ENCODE measurements around the gene PIP4P1. TPM values are rescaled to one million over a fixed set of nuclear protein-coding genes. Genes with fewer than 3 reads are reported as not detected.

The PIP4P1 gene
- total and polyA plus RNA-seq, 9 of the 15 experiments (the other 6 are each of a cell fraction or from before 2014, with no cell fraction given), result 5.3 to 20.9 (median 10.7) TPM

DNA sequence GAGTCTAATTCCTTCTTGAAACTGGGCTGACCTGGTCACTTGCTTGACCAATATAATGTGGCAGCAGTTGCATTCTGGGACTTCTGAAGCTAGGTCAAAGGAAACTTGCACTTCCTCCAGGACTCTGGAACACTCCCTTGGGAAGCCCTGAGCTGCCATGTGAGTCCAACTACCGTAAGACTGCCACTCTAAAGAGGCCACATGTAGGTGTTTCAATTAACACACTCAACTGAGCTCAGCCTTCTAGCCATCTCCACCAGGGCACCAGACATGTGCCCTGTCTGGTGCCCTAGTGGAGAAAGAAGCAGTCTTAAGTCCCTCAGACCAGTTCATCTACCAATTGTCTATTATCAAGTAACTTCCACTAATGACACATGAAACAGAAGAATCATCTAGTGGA lies 41.8 kb downstream of the PIP4P1 start:
- Histone ChIP-seq H3K4me2 (ENCODE audit: insufficient read depth, low read length) (no peak overlapping the region), H3K4me1 (replicated peaks in 1 of 2; ENCODE audit: control insufficient read depth in 2 of 2, insufficient read depth in 2 of 2, low read length in 2 of 2) (peaks cover 0 to 8% of the 10 kb centered on the region in 2 experiments; a peak in 3 of 5 replicates), H3K4me3 (no peak overlapping the region), H3K36me3 (ENCODE audit: control insufficient read depth, insufficient read depth, low read length) (no peaks in the 10 kb centered on the region), H3K79me2 (ENCODE audit: control insufficient read depth, insufficient read depth, low read length) (no peaks in the 10 kb centered on the region), H2AFZ (ENCODE audit: low read depth, low read length) (no peak overlapping the region), H4K20me1 (replicated peaks; ENCODE audit: control insufficient read depth, insufficient read depth, low read length) (no peaks in the 10 kb centered on the region), H3K27me3 (ENCODE audit: control insufficient read depth in 2 of 2, insufficient read depth in 2 of 2, low read length in 2 of 2) (no peaks in the 10 kb centered on the region), H3K9ac (ENCODE audit: insufficient read depth in 1 of 2, low read depth in 2 of 2, low read length in 2 of 2) (no peak overlapping the region), H3K9me3 (replicated peaks; ENCODE audit: control insufficient read depth, insufficient read depth, low read depth, low read length) (no peaks in the 10 kb centered on the region), H3K27ac (ENCODE audit: extremely low read depth, low read depth, low read length) (no peak overlapping the region), H3K9me1 (ENCODE audit: control insufficient read depth, insufficient read depth, low read length) (no peaks in the 10 kb centered on the region)
- in situ Hi-C loops (cut with MboI), result loop anchor here (10.0 kb wide), 1 partner anchor 185 kb away; no protein-coding TSS in a partner anchor
- ATAC-seq (no peak), DNase-seq (ENCODE audit: extremely low read depth in 1 of 4, low spot score in 3 of 4) (no peak), FAIRE-seq (no peak)
- ChIA-PET POLR2A (no interaction called here), CTCF (ENCODE audit: low intra/inter-chr PET ratio) (no interaction called here)
- intact Hi-C loops (cut with micrococcal nuclease), result no loop called here
- no TSS peak for BruUV-seq (replicated peaks)
- WGBS (ENCODE audit: insufficient coverage, low coverage, missing lambda C conversion rate), result 40% methylated on average over 1 of the region's 1 CpG
- TF ChIP-seq CCAR2 (IDR thresholded peaks at IDR 0.05; ENCODE audit: low read depth, low read length) (no peak), SRSF3 (IDR thresholded peaks at IDR 0.05; ENCODE audit: insufficient read depth, low read length) (no peak), GATA2 (CRISPR knock-in tag; IDR thresholded peaks at IDR 0.05) (no peak), POLR2H (tag; IDR thresholded peaks at IDR 0.05; ENCODE audit: low read depth) (no peak), HOXB6 (CRISPR knock-in tag; IDR thresholded peaks at IDR 0.05; ENCODE audit: borderline replicate concordance) (no peak), FOXM1 (IDR thresholded peaks at IDR 0.05; ENCODE audit: low read depth) (no peak), FOXM1 (CRISPR knock-in tag; IDR thresholded peaks at IDR 0.05; ENCODE audit: low read depth) (no peak), IFI16 (CRISPR knock-in tag; IDR thresholded peaks at IDR 0.05) (no peak), ESRRA (IDR thresholded peaks at IDR 0.05; ENCODE audit: borderline replicate concordance, low read depth) (no peak), HDAC1 (IDR thresholded peaks at IDR 0.05) (no peak), ARID4B (CRISPR knock-in tag; IDR thresholded peaks at IDR 0.05) (no peak), ZNF384 (IDR thresholded peaks at IDR 0.05; ENCODE audit: low read depth, low read length) (no peak), ZNF740 (CRISPR knock-in tag; IDR thresholded peaks at IDR 0.05) (no peak), ZNF740 (tag; IDR thresholded peaks at IDR 0.05) (no peak), ZNF77 (CRISPR knock-in tag; IDR thresholded peaks at IDR 0.05) (no peak)
- TF ChIP-seq, protein P1, sequence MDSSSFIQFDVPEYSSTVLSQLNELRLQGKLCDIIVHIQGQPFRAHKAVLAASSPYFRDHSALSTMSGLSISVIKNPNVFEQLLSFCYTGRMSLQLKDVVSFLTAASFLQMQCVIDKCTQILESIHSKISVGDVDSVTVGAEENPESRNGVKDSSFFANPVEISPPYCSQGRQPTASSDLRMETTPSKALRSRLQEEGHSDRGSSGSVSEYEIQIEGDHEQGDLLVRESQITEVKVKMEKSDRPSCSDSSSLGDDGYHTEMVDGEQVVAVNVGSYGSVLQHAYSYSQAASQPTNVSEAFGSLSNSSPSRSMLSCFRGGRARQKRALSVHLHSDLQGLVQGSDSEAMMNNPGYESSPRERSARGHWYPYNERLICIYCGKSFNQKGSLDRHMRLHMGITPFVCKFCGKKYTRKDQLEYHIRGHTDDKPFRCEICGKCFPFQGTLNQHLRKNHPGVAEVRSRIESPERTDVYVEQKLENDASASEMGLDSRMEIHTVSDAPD (CRISPR knock-in tag; IDR thresholded peaks at IDR 0.05), result no peak
